OCI-LY7 (cell line): ENCODE data around the gene TBX4. TPM values are rescaled to one million over a fixed set of nuclear protein-coding genes. Genes with fewer than 3 reads are reported as not detected.

Experiments
- BruUV-seq: library from RNA; stranded (reverse); fragments of 400-500 nt; replicated peaks from 2 replicates; lab custom pipeline; 2021; lab: Mats Ljungman, UMichigan
- CTCF ChIA-PET: fragments of 300-600 bp; sonication (Branson Sonifier 250); formaldehyde crosslinking; loops from one replicate; lab custom pipeline; 2022; ENCODE audit warnings: antibody characterized with exemption; ENCODE audit not compliant: unreplicated experiment; lab: Charles Lee
- POLR2A ChIA-PET: fragments of 300-600 bp; sonication (Branson Sonifier 250); formaldehyde crosslinking; loops from one replicate; lab custom pipeline; 2022; ENCODE audit warnings: antibody characterized with exemption; lab: Charles Lee
- DNase-seq: peaks from one replicate; pipeline ENCODE4 v3.0.0-alpha.2; 2015; ENCODE audit warnings: low spot score
- H2AFZ ChIP-seq: fragments of 200-600 bp; sonication (generic), shearing (Covaris generic); 2 replicates; pipeline ENCODE4 v1.6.1; 2014; ENCODE audit warnings: mild to moderate bottlenecking, antibody characterized with exemption, low read length, moderate library complexity
- H3K27ac ChIP-seq: fragments of 200-600 bp; sonication (generic); 2 replicates; pipeline ENCODE4 v1.5.1; 2014; ENCODE audit warnings: mixed run types, low read depth, mild to moderate bottlenecking, moderate library complexity, low read length, inconsistent platforms; ENCODE audit not compliant: poor library complexity, severe bottlenecking
- H3K36me3 ChIP-seq: fragments of 200-600 bp; sonication (generic); 2 replicates; pipeline ENCODE4 v1.6.1; 2014; ENCODE audit warnings: mild to moderate bottlenecking, antibody characterized with exemption, low read length, moderate library complexity, mixed read lengths; ENCODE audit not compliant: insufficient read depth
- H3K4me1 ChIP-seq: fragments of 200-600 bp; sonication (generic); 2 replicates; pipeline ENCODE4 v1.5.1; 2014; ENCODE audit warnings: mild to moderate bottlenecking, low read length; ENCODE audit not compliant: insufficient read depth, poor library complexity, severe bottlenecking
- H3K4me2 ChIP-seq: fragments of 200-600 bp; sonication (generic); 2 replicates; pipeline ENCODE4 v1.6.1; 2014; ENCODE audit warnings: mild to moderate bottlenecking, low read length
- H3K4me3 ChIP-seq: fragments of 200-600 bp; sonication (generic); 2 replicates; pipeline ENCODE4 v1.5.1; 2014; ENCODE audit warnings: mild to moderate bottlenecking, low read depth, low read length; ENCODE audit not compliant: poor library complexity, severe bottlenecking
- H3K79me2 ChIP-seq: fragments of 200-600 bp; sonication (generic); 2 replicates; pipeline ENCODE4 v1.6.1; 2016; ENCODE audit warnings: low read depth, mild to moderate bottlenecking, low read length, moderate library complexity, mixed read lengths; ENCODE audit not compliant: insufficient read depth
- H3K9me2 ChIP-seq: fragments of 200-600 bp; sonication (generic); 2 replicates; pipeline ENCODE4 v1.6.1; 2016; ENCODE audit warnings: mild to moderate bottlenecking, low read length, mixed read lengths; ENCODE audit not compliant: insufficient read depth
- H3K9me3 ChIP-seq: fragments of 200-600 bp; sonication (generic); 2 replicates; pipeline ENCODE4 v1.6.1; 2014; ENCODE audit warnings: mild to moderate bottlenecking, mixed run types, low read length, mixed read lengths
- H4K20me1 ChIP-seq: fragments of 200-600 bp; sonication (generic); 2 replicates; pipeline ENCODE4 v1.6.1; 2014; ENCODE audit warnings: mild to moderate bottlenecking, antibody characterized with exemption, low read length, moderate library complexity, mixed read lengths; ENCODE audit not compliant: insufficient read depth
- EZH2phosphoT487 ChIP-seq: fragments of 200-600 bp; sonication (generic); IDR thresholded peaks from 2 replicates; pipeline ENCODE4 v1.6.1; 2018; ENCODE audit warnings: low read depth, borderline replicate concordance, mild to moderate bottlenecking, mixed run types, antibody characterized with exemption, low read length, moderate library complexity, mixed read lengths
- intact Hi-C: fragments of 100-400 bp; cut with micrococcal nuclease; formaldehyde crosslinking; loops from one replicate; pipeline ENCODE4 v1.10.0; 2022; ENCODE audit not compliant: unreplicated experiment
- total RNA-seq, 2 experiments: library from RNA; depleted of rRNA in 1 of 2; stranded (reverse); fragments of >200 nt in 1 of 2; shearing (Covaris generic) in 1 of 2; gene quantifications; 2 replicates each; pipeline ENCODE4 v1.2.3, GENCODE V29; 2014 to 2022
- TF ChIP-seq, protein P1 (sequence below): fragments of 200-600 bp; sonication (generic); conservative IDR thresholded peaks from 2 replicates; pipeline ENCODE4 v1.5.1; 2014; ENCODE audit warnings: mild to moderate bottlenecking, antibody characterized with exemption, low read length, moderate library complexity, mixed read lengths

The TBX4 gene
- total RNA-seq, 2 experiments from 2014 or later: not detected

DNA sequence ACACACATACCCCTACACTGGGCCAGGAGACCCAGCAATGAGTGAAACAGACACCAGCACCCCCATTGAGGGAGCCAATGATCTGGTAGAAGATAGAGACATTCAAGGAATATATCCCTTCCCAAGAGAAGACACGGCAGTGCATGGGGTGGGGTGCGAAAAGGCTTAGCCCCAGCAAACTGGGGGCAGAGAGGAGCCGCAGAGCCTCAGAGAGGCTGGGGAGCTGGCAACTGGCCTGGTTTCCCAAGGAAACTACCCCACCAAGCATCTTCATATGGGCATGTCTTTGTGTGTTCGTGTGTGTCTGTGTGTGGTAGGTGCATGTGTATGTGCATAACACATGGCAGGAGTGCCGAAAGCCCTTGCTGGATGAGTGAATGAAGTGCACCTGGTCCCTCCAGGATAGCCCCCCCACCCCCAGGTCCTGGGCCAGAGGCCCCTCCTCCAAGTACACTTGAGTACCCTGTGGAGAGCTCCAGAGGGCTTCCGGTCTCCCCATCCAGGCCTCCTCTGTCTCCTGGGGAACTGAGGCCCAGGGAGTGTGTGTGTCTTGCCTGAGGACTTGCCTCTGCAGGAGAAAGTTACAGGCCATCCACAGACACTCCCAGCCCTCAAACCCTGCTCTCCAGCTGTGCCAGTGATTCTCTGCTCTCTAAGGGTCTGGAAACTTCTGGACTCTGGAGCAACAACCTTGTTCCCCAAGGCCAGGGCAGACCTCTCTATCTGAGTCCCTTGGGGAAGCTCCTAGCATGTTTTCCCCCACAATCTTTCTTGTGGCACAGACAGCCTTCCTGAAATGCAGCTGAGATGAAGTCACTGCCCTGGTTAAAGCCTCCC lies 36.6 kb upstream of the TBX4 start:
- no peak overlapping the region for H3K27ac ChIP-seq
- no peaks in the 10 kb centered on the region for H3K9me3 ChIP-seq
- intact Hi-C loops: no loop called here
- no peaks in the 10 kb centered on the region for H4K20me1 ChIP-seq
- H3K9me2 ChIP-seq: no peaks in the 10 kb centered on the region
- ChIA-PET CTCF (interaction anchor here (0.7 kb wide), 1 partner anchor 119 kb away, joined by 3 read pairs; no protein-coding TSS in a partner anchor), POLR2A (interaction anchor here (0.6 kb wide), 1 partner anchor 104 kb away, joined by 3 read pairs; no protein-coding TSS in a partner anchor)
- no peak overlapping the region for H3K4me2 ChIP-seq
- H3K79me2 ChIP-seq: no peaks in the 10 kb centered on the region
- H3K36me3 ChIP-seq: no peaks in the 10 kb centered on the region
- peaks cover 20% of the 10 kb centered on the region for H3K4me1 ChIP-seq
- no peak overlapping the region for H3K4me3 ChIP-seq
- no peak for TF ChIP-seq EZH2phosphoT487
- TF ChIP-seq, protein P1, sequence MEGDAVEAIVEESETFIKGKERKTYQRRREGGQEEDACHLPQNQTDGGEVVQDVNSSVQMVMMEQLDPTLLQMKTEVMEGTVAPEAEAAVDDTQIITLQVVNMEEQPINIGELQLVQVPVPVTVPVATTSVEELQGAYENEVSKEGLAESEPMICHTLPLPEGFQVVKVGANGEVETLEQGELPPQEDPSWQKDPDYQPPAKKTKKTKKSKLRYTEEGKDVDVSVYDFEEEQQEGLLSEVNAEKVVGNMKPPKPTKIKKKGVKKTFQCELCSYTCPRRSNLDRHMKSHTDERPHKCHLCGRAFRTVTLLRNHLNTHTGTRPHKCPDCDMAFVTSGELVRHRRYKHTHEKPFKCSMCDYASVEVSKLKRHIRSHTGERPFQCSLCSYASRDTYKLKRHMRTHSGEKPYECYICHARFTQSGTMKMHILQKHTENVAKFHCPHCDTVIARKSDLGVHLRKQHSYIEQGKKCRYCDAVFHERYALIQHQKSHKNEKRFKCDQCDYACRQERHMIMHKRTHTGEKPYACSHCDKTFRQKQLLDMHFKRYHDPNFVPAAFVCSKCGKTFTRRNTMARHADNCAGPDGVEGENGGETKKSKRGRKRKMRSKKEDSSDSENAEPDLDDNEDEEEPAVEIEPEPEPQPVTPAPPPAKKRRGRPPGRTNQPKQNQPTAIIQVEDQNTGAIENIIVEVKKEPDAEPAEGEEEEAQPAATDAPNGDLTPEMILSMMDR: no peak
- H2AFZ ChIP-seq: no peak overlapping the region
- BruUV-seq: no TSS peak
- DNase-seq: no peak

DNA sequence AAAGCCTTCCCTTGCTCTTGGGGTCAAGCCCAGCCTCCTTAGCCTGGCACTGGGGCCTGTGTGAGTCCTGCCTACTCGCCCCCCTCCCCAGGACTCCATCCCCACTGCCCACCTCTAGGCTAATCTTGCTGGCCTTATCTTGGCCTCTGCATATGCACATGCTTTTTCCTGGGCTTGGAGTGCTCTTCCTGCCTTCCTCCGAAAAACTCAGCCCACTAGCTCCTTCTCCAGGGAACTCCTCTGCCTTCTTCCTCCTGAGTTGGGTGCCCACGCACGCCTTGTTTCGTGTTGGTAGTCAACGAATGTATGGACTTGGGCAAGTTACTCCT lies 36.0 kb upstream of the TBX4 start:
- no peak for TF ChIP-seq EZH2phosphoT487
- TF ChIP-seq, protein P1: no peak
- BruUV-seq: no TSS peak
- H4K20me1 ChIP-seq: no peaks in the 10 kb centered on the region
- DNase-seq: no peak
- H2AFZ ChIP-seq: no peak overlapping the region
- no peak overlapping the region for H3K4me3 ChIP-seq
- H3K4me1 ChIP-seq: peaks cover 18% of the 10 kb centered on the region
- no peaks in the 10 kb centered on the region for H3K36me3 ChIP-seq
- CTCF ChIA-PET: interaction anchor here (0.7 kb wide), 1 partner anchor 118 kb away, joined by 3 read pairs; no protein-coding TSS in a partner anchor
- H3K9me2 ChIP-seq: no peaks in the 10 kb centered on the region
- H3K9me3 ChIP-seq: no peaks in the 10 kb centered on the region
- H3K4me2 ChIP-seq: no peak overlapping the region
- no peaks in the 10 kb centered on the region for H3K79me2 ChIP-seq
- intact Hi-C loops: no loop called here
- POLR2A ChIA-PET: no interaction called here
- no peak overlapping the region for H3K27ac ChIP-seq
